ENCODE results near the gene FCER1G.

FCER1G gene

GRCh38 chr1:161189036-161189435, 26.1 kb upstream of the FCER1G start:
- no peak for DNase-seq

- DNase-seq, result no peak
Measured at GRCh38 chr1:161190962-161191521, 24.1 kb upstream of the FCER1G start.

GRCh38 chr1:161191971-161192370, 23.1 kb upstream of the FCER1G start:
- no peak for DNase-seq

- peak; percentile 74 for DNase-seq
Measured at GRCh38 chr1:161192476-161193465, 22.3 kb upstream of the FCER1G start.

DNA sequence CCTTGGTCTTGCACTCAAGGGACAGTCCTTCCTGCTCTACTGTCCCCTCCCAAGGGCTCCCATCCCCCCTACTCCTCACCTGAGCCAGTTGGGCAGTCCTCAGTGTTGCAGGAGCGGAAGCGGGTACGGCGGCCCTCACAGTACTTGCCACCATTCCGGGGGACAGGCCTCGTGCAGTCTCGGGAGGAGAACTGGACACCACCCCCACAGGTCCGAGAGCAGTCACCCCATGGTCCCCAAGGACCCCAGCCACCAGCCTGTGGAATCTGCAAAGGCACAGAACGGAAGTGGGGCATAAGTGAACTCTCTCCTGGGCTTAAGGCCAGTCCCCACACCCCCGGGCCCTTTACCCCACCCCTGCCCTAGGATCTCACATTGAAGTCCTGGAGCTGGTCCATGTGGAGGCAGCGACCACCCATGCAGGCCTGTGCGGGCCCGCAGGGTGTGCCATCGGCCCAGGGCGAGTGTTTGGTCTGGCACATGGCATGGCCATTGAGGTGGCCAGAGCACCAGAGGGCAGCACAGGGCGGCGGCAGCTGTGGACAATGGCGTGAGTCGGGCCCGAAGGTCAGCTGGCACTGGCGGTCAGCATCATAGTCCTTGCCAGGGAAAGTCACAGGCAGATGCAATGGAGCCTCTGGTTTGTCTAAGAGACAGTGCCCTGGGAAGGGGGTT, 21.4 kb upstream of the FCER1G start:
- DNase-seq, result no peak

DNA sequence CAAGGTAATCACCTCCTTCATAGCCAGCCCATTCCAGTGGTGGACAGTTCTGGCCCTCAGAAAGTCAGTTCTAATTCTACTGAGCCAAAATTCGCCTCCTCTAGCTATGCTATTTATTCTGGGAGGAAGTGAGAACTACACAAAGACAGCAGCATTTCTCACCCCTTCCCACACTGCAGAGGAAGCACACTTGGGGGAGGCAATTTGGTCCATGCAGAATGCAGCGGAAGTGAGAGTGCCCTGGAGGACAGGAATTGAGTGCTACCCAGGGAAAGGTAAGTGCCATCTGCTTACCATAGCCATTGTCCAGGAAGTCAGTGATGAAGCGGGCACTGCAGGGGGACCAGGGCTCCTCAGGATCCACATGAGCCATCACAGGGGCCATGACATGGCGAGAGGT, 19.9 kb upstream of the FCER1G start:
- no peak for DNase-seq

GRCh38 chr1:161196111-161196510, 19.0 kb upstream of the FCER1G start:
- DNase-seq, result no peak

DNA sequence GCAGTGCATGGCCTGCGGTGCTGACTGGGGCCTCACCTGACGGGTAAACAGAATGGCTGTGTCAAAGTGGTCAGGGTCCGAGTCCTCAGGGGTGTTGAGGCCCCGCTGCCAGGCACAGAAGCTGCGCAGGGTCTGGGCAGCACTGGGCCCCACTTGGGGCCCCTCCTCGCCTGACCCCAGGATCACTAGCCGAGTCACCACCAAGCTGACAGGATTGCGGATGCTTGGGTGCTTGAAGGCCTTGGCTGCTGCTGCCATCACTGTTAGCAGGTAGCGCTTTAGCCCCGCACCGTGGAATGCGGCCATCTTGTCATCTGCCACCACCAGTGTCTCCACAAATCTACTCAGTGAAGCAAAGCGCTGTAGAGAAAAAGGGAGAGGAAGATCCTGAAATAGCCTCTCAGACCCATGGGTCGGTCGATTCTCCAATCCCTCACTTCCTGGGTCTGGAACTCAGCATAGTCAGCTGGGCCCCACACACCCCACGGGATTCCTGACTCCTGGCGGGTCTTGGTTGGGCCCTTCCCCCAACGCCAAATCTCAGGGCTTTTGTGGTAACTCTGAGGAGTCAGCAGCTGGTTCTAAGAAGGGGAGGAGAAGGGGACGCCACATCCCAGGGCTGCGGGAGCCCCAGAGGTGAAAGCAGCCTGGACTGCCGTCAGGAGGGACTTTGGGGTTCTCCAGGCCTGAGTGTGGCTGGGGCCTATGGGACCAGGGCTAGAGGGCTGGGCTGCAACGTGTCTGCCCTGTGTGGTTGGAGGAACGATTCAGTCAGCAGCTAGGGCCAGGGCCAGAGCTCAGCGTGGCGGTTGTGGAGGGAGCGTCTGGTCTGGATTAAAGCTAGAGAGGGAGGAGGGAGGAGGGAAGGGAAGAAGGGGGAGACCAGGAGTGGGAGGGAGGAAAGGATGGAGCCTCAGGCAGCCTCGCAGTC, 18.3 kb upstream of the FCER1G start:
- no peak for DNase-seq

DNA sequence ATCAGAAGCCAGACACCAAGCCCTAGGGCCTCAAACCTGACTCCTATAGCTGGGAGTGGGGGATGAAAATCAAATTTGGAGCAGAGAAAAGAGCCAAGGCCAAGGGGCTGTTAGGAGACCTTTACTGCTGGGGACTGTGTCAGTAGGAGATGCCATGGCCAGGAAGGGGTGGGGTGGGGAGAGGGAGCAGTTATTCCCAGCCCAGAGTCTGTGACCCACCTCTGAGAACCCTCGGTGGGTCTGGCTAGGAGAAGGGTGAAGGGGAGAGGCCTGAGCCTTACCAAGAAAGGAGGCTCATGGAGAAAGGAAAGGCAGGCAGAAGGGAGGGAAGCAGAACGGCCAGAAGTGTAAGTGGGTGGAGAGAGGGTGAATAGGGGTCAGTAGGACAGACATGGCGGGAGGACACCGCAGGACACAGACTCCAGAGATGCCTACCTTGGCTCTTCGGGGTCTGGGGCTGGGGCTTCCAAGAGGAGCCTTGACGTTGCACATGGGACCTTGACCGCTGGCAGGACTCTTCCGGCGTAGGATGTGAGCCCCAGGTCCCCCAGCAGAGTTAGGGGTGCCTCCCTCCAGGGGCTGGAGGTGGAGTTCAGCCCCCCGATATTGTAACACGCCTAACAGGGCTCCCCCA, 17.4 kb upstream of the FCER1G start:
- no peak for DNase-seq

- no peak for DNase-seq
Measured at GRCh38 chr1:161198194-161198896, 16.8 kb upstream of the FCER1G start.

DNA sequence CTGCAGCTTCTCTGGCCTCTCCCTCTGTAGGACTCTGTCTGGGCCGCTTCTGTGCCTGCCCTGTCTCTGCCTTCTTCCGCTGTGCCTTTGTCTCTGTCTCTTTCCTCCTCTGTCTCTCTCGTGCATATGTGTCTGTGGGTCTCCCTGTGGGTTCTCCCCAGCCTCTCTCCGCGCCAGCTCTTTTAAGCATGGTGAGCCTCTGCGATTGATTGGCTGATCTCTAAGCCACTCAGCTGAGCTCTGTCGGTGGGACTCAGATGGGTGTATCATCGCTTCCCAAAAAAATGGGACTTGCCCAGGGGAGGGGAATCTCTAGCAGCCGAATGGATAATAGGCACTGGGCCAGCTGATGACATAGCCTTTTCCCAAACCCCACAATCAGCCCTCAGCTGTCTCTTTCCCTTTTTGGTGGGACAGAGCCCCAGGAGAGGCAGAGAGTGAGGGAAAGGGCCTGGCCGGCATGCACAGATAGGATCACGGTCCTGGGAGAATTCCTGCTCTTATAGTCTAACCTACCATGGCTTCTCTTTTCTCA, 16.1 kb upstream of the FCER1G start, which contains the start of gene ADAMTS4:
ADAMTS4 (minus strand) TSS at position 158 of the 535 bp plus-strand sequence. CDS start 427 bp downstream, outside the sequence.
- DNase-seq, result no peak

DNA sequence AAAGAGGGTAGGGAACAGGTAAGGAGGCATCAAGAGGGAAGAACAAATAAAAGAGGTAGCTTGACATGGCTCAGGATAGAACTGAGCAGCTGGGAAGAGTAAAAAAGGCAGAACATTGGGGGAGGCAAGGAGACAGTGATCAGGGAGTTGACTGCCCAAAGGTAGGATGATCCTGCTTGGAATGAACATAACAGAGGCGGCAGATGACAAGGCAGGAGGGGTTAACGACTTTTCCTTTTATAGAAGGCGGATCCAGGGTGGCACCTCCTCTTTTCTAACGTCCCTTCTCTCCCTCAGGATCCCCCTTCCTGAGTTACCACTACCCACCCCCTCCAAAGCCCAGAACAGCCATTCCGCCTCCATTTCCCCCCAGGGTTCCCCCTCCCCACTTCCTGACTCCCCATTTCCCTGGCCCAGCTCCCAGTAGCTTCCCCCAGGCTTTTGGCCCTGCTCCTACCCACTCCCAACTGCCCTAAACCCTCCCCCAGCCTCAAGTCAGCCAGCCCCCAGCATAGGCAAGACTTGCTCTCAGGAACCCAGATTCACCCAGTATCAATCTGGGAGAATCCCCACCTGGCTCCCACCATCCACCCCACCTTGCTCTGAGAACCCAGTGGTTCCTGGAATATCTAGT, 15.5 kb upstream of the FCER1G start:
- no peak for DNase-seq

DNA sequence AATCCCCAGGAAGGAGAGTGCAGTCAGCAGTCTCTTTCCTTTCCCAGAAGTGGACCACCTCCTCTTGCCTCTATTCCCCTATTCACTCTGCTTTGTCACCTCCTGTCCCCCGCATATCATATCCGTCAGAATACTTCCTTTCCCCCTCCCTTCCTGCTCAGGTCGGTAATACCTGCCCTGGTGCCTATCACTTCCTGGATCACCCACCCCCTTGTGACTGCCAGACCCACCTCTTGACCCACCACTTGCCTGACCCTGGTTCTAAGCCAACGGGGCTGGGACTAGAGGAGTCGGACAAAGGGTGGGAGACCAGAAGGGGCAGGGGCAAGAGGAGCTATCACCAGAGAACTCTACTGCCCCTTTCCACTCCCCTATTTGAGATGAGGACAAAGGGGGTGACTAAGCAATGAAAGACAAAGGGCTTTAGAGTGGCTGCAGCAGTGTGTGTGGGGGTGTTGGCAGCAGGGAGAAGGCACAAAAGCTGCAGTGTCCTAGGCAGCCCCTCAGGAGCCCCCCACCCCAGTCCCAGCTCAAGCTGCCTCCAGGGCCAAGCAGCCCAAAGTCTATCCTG, 14.6 kb upstream of the FCER1G start:
- DNase-seq, result no peak

GRCh38 chr1:161200992-161201835, 13.9 kb upstream of the FCER1G start:
- no peak for DNase-seq

GRCh38 chr1:161201836-161202712, 13.0 kb upstream of the FCER1G start, which contains the start of gene NDUFS2:
TSS of gene NDUFS2 (plus strand) at chr1:161202367. CDS start at chr1:161202386, 19 bp downstream.
- peak; percentile 97 for DNase-seq

GRCh38 chr1:161206411-161207140, 8.5 kb upstream of the FCER1G start:
- no peak for DNase-seq

GRCh38 chr1:161207173-161207572, 7.9 kb upstream of the FCER1G start:
- no peak for DNase-seq
